GM23338 (cell line): ENCODE data around the gene CAPS. TPM values are rescaled to one million over a fixed set of nuclear protein-coding genes. Genes with fewer than 3 reads are reported as not detected.

Experiments used
- ATAC-seq: fragments of 200-7000 bp; cut with Tn5 transposase; 3 replicates; pipeline ENCODE4 v1.9.1; 2020
- DNase-seq: peaks from one replicate; pipeline ENCODE4 v3.0.0-alpha.2; 2015; ENCODE audit warnings: low spot score
- H2AFZ ChIP-seq: fragments of 200-600 bp; sonication (generic); 2 replicates; pipeline ENCODE4 v1.8.0; 2016; ENCODE audit warnings: antibody characterized with exemption, mild to moderate bottlenecking, moderate library complexity
- H3F3A ChIP-seq: fragments of 200-600 bp; sonication (generic); replicated peaks from 2 replicates; pipeline ENCODE4 v1.8.0; 2017; ENCODE audit warnings: antibody characterized with exemption, mixed run types, low read depth
- H3K27ac ChIP-seq: fragments of 200-600 bp; sonication (generic); 2 replicates; pipeline ENCODE4 v1.6.1; 2016; ENCODE audit warnings: low read depth
- H3K27me3 ChIP-seq: fragments of 200-600 bp; sonication (generic); 2 replicates; pipeline ENCODE4 v1.8.0; 2016; ENCODE audit warnings: mild to moderate bottlenecking, mixed run types, moderate library complexity; ENCODE audit not compliant: insufficient read depth
- H3K36me3 ChIP-seq: fragments of 200-600 bp; sonication (generic); 2 replicates; pipeline ENCODE4 v1.8.0; 2016; ENCODE audit warnings: mild to moderate bottlenecking; ENCODE audit not compliant: insufficient read depth
- H3K4me1 ChIP-seq: fragments of 200-600 bp; sonication (generic); 2 replicates; pipeline ENCODE4 v1.8.0; 2016; ENCODE audit warnings: mild to moderate bottlenecking, moderate library complexity; ENCODE audit not compliant: insufficient read depth
- H3K4me2 ChIP-seq: fragments of 200-600 bp; sonication (generic); 2 replicates; pipeline ENCODE4 v1.7.1; 2017; ENCODE audit warnings: mixed run types
- H3K4me3 ChIP-seq: fragments of 200-600 bp; sonication (generic); 2 replicates; pipeline ENCODE4 v1.6.1; 2016; ENCODE audit warnings: mixed run types
- H3K79me2 ChIP-seq: fragments of 200-600 bp; sonication (generic); replicated peaks from 2 replicates; pipeline ENCODE4 v1.8.0; 2017; ENCODE audit warnings: mild to moderate bottlenecking; ENCODE audit not compliant: insufficient read depth
- H3K9me2 ChIP-seq: fragments of 200-600 bp; sonication (generic); 2 replicates; pipeline ENCODE4 v1.8.0; 2017; ENCODE audit not compliant: insufficient read depth
- H4K20me1 ChIP-seq: fragments of 200-600 bp; sonication (generic); replicated peaks from 2 replicates; pipeline ENCODE4 v1.8.0; 2017; ENCODE audit warnings: mild to moderate bottlenecking; ENCODE audit not compliant: insufficient read depth
- H3K27ac Mint-ChIP-seq: 2 replicates; pipeline ENCODE4 v1.8.0; 2020; ENCODE audit warnings: inconsistent platforms, mild to moderate bottlenecking, moderate library complexity, mixed read lengths
- H3K27me3 Mint-ChIP-seq: 3 replicates; pipeline ENCODE4 v1.8.0; 2022; ENCODE audit warnings: low read depth, mild to moderate bottlenecking, moderate library complexity, mixed read lengths, inconsistent platforms; ENCODE audit not compliant: insufficient read depth, poor library complexity
- H3K36me3 Mint-ChIP-seq: 3 replicates; pipeline ENCODE4 v1.8.0; 2021; ENCODE audit warnings: low read depth, mild to moderate bottlenecking, inconsistent platforms, moderate library complexity, mixed read lengths
- H3K4me1 Mint-ChIP-seq: 3 replicates; pipeline ENCODE4 v1.8.0; 2020; ENCODE audit warnings: mild to moderate bottlenecking, inconsistent platforms, mixed read lengths
- H3K4me3 Mint-ChIP-seq: 3 replicates; pipeline ENCODE4 v1.8.0; 2021; ENCODE audit warnings: moderate library complexity, mild to moderate bottlenecking, inconsistent platforms, mixed read lengths
- H3K9me3 Mint-ChIP-seq: 3 replicates; pipeline ENCODE4 v1.8.0; 2020; ENCODE audit warnings: moderate library complexity, mild to moderate bottlenecking, inconsistent platforms, mixed read lengths
- CREB1 ChIP-seq: fragments of 250-450 bp; sonication (Bioruptor Pico); IDR thresholded peaks from 2 replicates; pipeline ENCODE4 v1.5.0; 2020; ENCODE audit warnings: low read depth, mild to moderate bottlenecking, moderate library complexity
- EZH2 ChIP-seq: fragments of 200-600 bp; sonication (generic); IDR thresholded peaks from one replicate; pipeline ENCODE4 v1.8.0; 2017; ENCODE audit warnings: antibody characterized with exemption, mild to moderate bottlenecking, low read depth; ENCODE audit not compliant: unreplicated experiment
- EZH2phosphoT487 ChIP-seq: fragments of 200-600 bp; sonication (generic); IDR thresholded peaks from one replicate; pipeline ENCODE4 v1.8.1; 2018; ENCODE audit warnings: antibody characterized with exemption; ENCODE audit not compliant: unreplicated experiment
- JUNB ChIP-seq: IDR thresholded peaks from one replicate; pipeline ENCODE4 v1.6.1; 2016; ENCODE audit warnings: antibody characterized with exemption; ENCODE audit not compliant: unreplicated experiment
- NANOG ChIP-seq: IDR thresholded peaks from 2 replicates; pipeline ENCODE4 v1.6.1; 2016; ENCODE audit warnings: antibody characterized with exemption, borderline replicate concordance
- POLR2AphosphoS5 ChIP-seq: IDR thresholded peaks from 2 replicates; pipeline ENCODE4 v1.6.1; 2016; ENCODE audit warnings: antibody characterized with exemption, low read depth
- STAT1 ChIP-seq: IDR thresholded peaks from one replicate; pipeline ENCODE4 v1.6.1; 2016; ENCODE audit warnings: antibody characterized with exemption; ENCODE audit not compliant: unreplicated experiment
- ZNF331 ChIP-seq: fragments of 250-450 bp; sonication (Bioruptor Pico); IDR thresholded peaks from 2 replicates; pipeline ENCODE4 v1.5.0; 2020; ENCODE audit warnings: low read depth, mild to moderate bottlenecking, moderate library complexity
- polyA plus RNA-seq: library from polyadenylated mRNA; unstranded; fragments of >200 nt; fragmentation: Nextera tagmentation; extraction: Ambion mirVana; gene quantifications from 2 replicates; pipeline ENCODE4 v1.2.1, GENCODE V29; 2016
- total RNA-seq: library from RNA; depleted of rRNA; stranded (reverse); fragments of >200 nt; shearing (Covaris generic); gene quantifications from 2 replicates; pipeline ENCODE4 v1.2.3, GENCODE V29; 2014
- TF ChIP-seq, protein P1 (sequence below), 2 experiments: fragments of 200-600 bp in 1 of 2; sonication (generic) in 1 of 2; conservative IDR thresholded peaks; 2 replicates each; pipeline versions ENCODE4 v1.5.1 to v1.6.1; 2016 to 2017; ENCODE audit warnings: antibody characterized with exemption in 2 of 2, low read depth in 2 of 2, mild to moderate bottlenecking in 2 of 2, moderate library complexity in 1 of 2
- TF ChIP-seq, protein P2 (sequence below): fragments of 250-450 bp; sonication (Bioruptor Pico); IDR thresholded peaks from 2 replicates; pipeline ENCODE4 v1.5.0; 2020; ENCODE audit warnings: mild to moderate bottlenecking, moderate library complexity
- TF ChIP-seq, protein P3 (sequence below): IDR thresholded peaks from one replicate; pipeline ENCODE4 v1.6.1; 2018; ENCODE audit warnings: antibody characterized with exemption; ENCODE audit not compliant: unreplicated experiment
- TF ChIP-seq, protein P4 (sequence below): IDR thresholded peaks from 2 replicates; pipeline ENCODE4 v1.6.1; 2016; ENCODE audit warnings: antibody characterized with exemption

CAPS gene
- total and polyA plus RNA-seq, 2 experiments from 2014 or later: 1.5 to 3.2 TPM

DNA sequence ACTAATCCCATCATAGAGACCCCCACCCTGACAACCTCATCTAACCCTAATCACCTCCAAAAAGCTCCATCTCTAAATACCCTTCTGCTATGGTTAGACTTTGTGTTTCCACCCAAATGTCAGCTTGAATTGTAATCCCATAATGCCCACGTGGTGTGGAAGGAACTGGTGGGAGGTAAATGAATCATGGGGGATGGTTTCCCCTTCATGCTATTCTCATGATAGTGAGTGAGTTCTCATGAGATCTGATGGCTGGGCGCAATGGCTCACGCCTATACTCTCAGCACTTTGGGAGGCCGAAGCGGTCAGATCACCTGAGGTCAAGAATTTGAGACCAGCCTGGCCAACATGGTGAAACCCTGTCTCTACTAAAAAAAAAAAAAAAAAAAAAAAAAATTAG, 6.8 kb upstream of the CAPS start:
- no peak overlapping the region for H3K27ac Mint-ChIP-seq
- Histone ChIP-seq H4K20me1 (peaks cover 5% of the 10 kb centered on the region), H3K4me1 (no peaks in the 10 kb centered on the region), H3K4me3 (no peak overlapping the region), H3K36me3 (no peaks in the 10 kb centered on the region), H3F3A (no peaks in the 10 kb centered on the region), H3K27me3 (no peaks in the 10 kb centered on the region), H3K9me2 (no peaks in the 10 kb centered on the region), H3K4me2 (no peak overlapping the region), H2AFZ (no peak overlapping the region), H3K27ac (no peak overlapping the region), H3K79me2 (peaks cover 12% of the 10 kb centered on the region)
- ATAC-seq (no peak), DNase-seq (no peak)
- 0 out of 3 replicates have a peak, but pooled peaks cover 3% of the 10 kb centered on the region for H3K4me1 Mint-ChIP-seq
- no peaks in the 10 kb centered on the region for H3K9me3 Mint-ChIP-seq
- H3K27me3 Mint-ChIP-seq: peaks cover 16% of the 10 kb centered on the region
- TF ChIP-seq EZH2 (no peak), NANOG (no peak), ZNF331 (CRISPR knock-in tag) (no peak), POLR2AphosphoS5 (no peak), STAT1 (no peak), JUNB (no peak), EZH2phosphoT487 (no peak), CREB1 (no peak)
- TF ChIP-seq, protein P1, sequence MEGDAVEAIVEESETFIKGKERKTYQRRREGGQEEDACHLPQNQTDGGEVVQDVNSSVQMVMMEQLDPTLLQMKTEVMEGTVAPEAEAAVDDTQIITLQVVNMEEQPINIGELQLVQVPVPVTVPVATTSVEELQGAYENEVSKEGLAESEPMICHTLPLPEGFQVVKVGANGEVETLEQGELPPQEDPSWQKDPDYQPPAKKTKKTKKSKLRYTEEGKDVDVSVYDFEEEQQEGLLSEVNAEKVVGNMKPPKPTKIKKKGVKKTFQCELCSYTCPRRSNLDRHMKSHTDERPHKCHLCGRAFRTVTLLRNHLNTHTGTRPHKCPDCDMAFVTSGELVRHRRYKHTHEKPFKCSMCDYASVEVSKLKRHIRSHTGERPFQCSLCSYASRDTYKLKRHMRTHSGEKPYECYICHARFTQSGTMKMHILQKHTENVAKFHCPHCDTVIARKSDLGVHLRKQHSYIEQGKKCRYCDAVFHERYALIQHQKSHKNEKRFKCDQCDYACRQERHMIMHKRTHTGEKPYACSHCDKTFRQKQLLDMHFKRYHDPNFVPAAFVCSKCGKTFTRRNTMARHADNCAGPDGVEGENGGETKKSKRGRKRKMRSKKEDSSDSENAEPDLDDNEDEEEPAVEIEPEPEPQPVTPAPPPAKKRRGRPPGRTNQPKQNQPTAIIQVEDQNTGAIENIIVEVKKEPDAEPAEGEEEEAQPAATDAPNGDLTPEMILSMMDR (conservative IDR thresholded peaks at IDR 0.05; ENCODE audit: low read depth in 2 of 2): no peak
- TF ChIP-seq, protein P2, sequence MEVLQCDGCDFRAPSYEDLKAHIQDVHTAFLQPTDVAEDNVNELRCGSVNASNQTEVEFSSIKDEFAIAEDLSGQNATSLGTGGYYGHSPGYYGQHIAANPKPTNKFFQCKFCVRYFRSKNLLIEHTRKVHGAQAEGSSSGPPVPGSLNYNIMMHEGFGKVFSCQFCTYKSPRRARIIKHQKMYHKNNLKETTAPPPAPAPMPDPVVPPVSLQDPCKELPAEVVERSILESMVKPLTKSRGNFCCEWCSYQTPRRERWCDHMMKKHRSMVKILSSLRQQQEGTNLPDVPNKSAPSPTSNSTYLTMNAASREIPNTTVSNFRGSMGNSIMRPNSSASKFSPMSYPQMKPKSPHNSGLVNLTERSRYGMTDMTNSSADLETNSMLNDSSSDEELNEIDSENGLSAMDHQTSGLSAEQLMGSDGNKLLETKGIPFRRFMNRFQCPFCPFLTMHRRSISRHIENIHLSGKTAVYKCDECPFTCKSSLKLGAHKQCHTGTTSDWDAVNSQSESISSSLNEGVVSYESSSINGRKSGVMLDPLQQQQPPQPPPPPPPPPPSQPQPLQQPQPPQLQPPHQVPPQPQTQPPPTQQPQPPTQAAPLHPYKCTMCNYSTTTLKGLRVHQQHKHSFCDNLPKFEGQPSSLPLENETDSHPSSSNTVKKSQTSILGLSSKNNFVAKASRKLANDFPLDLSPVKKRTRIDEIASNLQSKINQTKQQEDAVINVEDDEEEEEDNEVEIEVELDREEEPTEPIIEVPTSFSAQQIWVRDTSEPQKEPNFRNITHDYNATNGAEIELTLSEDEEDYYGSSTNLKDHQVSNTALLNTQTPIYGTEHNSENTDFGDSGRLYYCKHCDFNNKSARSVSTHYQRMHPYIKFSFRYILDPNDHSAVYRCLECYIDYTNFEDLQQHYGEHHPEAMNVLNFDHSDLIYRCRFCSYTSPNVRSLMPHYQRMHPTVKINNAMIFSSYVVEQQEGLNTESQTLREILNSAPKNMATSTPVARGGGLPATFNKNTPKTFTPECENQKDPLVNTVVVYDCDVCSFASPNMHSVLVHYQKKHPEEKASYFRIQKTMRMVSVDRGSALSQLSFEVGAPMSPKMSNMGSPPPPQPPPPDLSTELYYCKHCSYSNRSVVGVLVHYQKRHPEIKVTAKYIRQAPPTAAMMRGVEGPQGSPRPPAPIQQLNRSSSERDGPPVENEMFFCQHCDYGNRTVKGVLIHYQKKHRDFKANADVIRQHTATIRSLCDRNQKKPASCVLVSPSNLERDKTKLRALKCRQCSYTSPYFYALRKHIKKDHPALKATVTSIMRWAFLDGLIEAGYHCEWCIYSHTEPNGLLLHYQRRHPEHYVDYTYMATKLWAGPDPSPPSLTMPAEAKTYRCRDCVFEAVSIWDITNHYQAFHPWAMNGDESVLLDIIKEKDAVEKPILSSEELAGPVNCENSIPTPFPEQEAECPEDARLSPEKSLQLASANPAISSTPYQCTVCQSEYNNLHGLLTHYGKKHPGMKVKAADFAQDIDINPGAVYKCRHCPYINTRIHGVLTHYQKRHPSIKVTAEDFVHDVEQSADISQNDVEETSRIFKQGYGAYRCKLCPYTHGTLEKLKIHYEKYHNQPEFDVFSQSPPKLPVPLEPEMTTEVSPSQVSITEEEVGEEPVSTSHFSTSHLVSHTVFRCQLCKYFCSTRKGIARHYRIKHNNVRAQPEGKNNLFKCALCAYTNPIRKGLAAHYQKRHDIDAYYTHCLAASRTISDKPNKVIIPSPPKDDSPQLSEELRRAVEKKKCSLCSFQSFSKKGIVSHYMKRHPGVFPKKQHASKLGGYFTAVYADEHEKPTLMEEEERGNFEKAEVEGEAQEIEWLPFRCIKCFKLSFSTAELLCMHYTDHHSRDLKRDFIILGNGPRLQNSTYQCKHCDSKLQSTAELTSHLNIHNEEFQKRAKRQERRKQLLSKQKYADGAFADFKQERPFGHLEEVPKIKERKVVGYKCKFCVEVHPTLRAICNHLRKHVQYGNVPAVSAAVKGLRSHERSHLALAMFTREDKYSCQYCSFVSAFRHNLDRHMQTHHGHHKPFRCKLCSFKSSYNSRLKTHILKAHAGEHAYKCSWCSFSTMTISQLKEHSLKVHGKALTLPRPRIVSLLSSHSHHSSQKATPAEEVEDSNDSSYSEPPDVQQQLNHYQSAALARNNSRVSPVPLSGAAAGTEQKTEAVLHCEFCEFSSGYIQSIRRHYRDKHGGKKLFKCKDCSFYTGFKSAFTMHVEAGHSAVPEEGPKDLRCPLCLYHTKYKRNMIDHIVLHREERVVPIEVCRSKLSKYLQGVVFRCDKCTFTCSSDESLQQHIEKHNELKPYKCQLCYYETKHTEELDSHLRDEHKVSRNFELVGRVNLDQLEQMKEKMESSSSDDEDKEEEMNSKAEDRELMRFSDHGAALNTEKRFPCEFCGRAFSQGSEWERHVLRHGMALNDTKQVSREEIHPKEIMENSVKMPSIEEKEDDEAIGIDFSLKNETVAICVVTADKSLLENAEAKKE (CRISPR knock-in tag): no peak
- TF ChIP-seq, protein P3, sequence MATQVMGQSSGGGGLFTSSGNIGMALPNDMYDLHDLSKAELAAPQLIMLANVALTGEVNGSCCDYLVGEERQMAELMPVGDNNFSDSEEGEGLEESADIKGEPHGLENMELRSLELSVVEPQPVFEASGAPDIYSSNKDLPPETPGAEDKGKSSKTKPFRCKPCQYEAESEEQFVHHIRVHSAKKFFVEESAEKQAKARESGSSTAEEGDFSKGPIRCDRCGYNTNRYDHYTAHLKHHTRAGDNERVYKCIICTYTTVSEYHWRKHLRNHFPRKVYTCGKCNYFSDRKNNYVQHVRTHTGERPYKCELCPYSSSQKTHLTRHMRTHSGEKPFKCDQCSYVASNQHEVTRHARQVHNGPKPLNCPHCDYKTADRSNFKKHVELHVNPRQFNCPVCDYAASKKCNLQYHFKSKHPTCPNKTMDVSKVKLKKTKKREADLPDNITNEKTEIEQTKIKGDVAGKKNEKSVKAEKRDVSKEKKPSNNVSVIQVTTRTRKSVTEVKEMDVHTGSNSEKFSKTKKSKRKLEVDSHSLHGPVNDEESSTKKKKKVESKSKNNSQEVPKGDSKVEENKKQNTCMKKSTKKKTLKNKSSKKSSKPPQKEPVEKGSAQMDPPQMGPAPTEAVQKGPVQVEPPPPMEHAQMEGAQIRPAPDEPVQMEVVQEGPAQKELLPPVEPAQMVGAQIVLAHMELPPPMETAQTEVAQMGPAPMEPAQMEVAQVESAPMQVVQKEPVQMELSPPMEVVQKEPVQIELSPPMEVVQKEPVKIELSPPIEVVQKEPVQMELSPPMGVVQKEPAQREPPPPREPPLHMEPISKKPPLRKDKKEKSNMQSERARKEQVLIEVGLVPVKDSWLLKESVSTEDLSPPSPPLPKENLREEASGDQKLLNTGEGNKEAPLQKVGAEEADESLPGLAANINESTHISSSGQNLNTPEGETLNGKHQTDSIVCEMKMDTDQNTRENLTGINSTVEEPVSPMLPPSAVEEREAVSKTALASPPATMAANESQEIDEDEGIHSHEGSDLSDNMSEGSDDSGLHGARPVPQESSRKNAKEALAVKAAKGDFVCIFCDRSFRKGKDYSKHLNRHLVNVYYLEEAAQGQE: no peak
- TF ChIP-seq, protein P4, sequence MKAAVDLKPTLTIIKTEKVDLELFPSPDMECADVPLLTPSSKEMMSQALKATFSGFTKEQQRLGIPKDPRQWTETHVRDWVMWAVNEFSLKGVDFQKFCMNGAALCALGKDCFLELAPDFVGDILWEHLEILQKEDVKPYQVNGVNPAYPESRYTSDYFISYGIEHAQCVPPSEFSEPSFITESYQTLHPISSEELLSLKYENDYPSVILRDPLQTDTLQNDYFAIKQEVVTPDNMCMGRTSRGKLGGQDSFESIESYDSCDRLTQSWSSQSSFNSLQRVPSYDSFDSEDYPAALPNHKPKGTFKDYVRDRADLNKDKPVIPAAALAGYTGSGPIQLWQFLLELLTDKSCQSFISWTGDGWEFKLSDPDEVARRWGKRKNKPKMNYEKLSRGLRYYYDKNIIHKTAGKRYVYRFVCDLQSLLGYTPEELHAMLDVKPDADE: no peak
- peaks cover 5% of the 10 kb centered on the region for H3K36me3 Mint-ChIP-seq
- no peak overlapping the region for H3K4me3 Mint-ChIP-seq
